ENCODE results near the gene ZNF330.

Gene ZNF330

GRCh38 chr4:141283563-141283962 is 62.9 kb downstream of the ZNF330 start:
- no peak for FAIRE-seq

More at GRCh38 chr4:141283563-141283962, 62.9 kb downstream of the ZNF330 start:
- DNase-seq (ENCODE audit: insufficient read length, low spot score), result no peak
- no peak for TF ChIP-seq CTCF (IDR thresholded peaks at IDR 0.05; ENCODE audit: insufficient read depth, missing control alignments)
